HepG2 (cell line): ENCODE measurements around the gene ZNF333. TPM values are rescaled to one million over a fixed set of nuclear protein-coding genes. Genes with fewer than 3 reads are reported as not detected.

ENCODE experiments used
- ATAC-seq: fragments of 200-7000 bp; cut with Tn5 transposase; 3 replicates; pipeline ENCODE4 v1.9.1; 2020; ENCODE audit warnings: mild to moderate bottlenecking, moderate library complexity
- BruUV-seq: library from RNA; stranded (reverse); fragments of 400-500 nt; replicated peaks from 2 replicates; lab custom pipeline; 2021; lab: Mats Ljungman, UMichigan
- CTCF ChIA-PET: fragments of 300-600 bp; formaldehyde crosslinking; extraction: SDS; loops from one replicate; lab custom pipeline; 2021; ENCODE audit warnings: low total read pairs, inconsistent platforms, low intra/inter-chr PET ratio; lab: Yijun Ruan, JAX
- POLR2A ChIA-PET: fragments of 350-600 bp; sonication (Branson Sonifier 250); formaldehyde crosslinking; loops from one replicate; lab custom pipeline; 2020; ENCODE audit warnings: antibody characterized with exemption, inconsistent platforms; lab: Yijun Ruan, JAX
- DNase-seq: peaks from one replicate; pipeline ENCODE4 v3.0.0-alpha.2; 2015; ENCODE audit warnings: low spot score
- FAIRE-seq: peaks from 3 replicates; lab custom pipeline; 2011; peaks lifted over from hg19 to GRCh38; lab: Jason Lieb, UNC
- H2AFZ ChIP-seq: one replicate; pipeline ENCODE4 v1.6.1; 2011; ENCODE audit warnings: low read length, inconsistent platforms
- H3K27ac ChIP-seq: fragments of 300-600 bp; 3 replicates; pipeline ENCODE4 v1.8.0; 2011; ENCODE audit warnings: mixed run types, mild to moderate bottlenecking, mixed read lengths, low read length, inconsistent platforms; ENCODE audit not compliant: insufficient read depth; ENCODE audit errors: extremely low read length
- H3K27me3 ChIP-seq, 2 experiments: fragments of 200-600 bp in 1 of 2; 2 replicates in 1 of 2; 3 replicates in 1 of 2; pipeline versions ENCODE4 v1.6.0 to v1.8.0; 2011; ENCODE audit warnings: low read length in 2 of 2, mild to moderate bottlenecking in 2 of 2, moderate library complexity in 2 of 2, inconsistent platforms in 1 of 2; ENCODE audit not compliant: insufficient read depth in 2 of 2, control insufficient read depth in 1 of 2
- H3K36me3 ChIP-seq, 2 experiments: fragments of 200-600 bp in 1 of 2; replicated peaks in 1 of 2; 2 replicates in 1 of 2; 3 replicates in 1 of 2; pipeline versions ENCODE4 v1.5.1 to v1.8.0; 2011; ENCODE audit warnings: low read length in 2 of 2, inconsistent platforms in 1 of 2; ENCODE audit not compliant: insufficient read depth in 2 of 2, control insufficient read depth in 1 of 2
- H3K4me1 ChIP-seq: 2 replicates; pipeline ENCODE4 v1.5.1; 2012; ENCODE audit warnings: low read length, inconsistent platforms; ENCODE audit not compliant: insufficient read depth
- H3K4me2 ChIP-seq: 2 replicates; pipeline ENCODE4 v1.6.0; 2011; ENCODE audit warnings: low read depth, low read length, inconsistent platforms
- H3K4me3 ChIP-seq, 3 experiments: fragments of 200-600 bp in 1 of 3; sonication (generic), shearing (Covaris generic) in 1 of 3; replicated peaks in 1 of 3; 2 replicates each; pipeline ENCODE4 v1.5.1; 2011 to 2016; ENCODE audit warnings: low read length in 3 of 3, inconsistent platforms in 2 of 3, low read depth in 2 of 3, mild to moderate bottlenecking in 2 of 3, control low read depth in 1 of 3, mixed read lengths in 1 of 3; ENCODE audit not compliant: insufficient read depth in 1 of 3
- H3K79me2 ChIP-seq: one replicate; pipeline ENCODE4 v1.6.1; 2011; ENCODE audit warnings: low read length, inconsistent platforms; ENCODE audit not compliant: insufficient read depth
- H3K9ac ChIP-seq: 2 replicates; pipeline ENCODE4 v1.6.0; 2011; ENCODE audit warnings: mild to moderate bottlenecking, low read depth, low read length, inconsistent platforms; ENCODE audit not compliant: insufficient read depth
- H3K9me3 ChIP-seq: 2 replicates; pipeline ENCODE4 v1.5.1; 2012; ENCODE audit warnings: mild to moderate bottlenecking, low read length
- H4K20me1 ChIP-seq: 2 replicates; pipeline ENCODE4 v1.6.0; 2011; ENCODE audit warnings: inconsistent platforms, mild to moderate bottlenecking, low read length, moderate library complexity; ENCODE audit not compliant: insufficient read depth
- AHR ChIP-seq: IDR thresholded peaks from 2 replicates; pipeline ENCODE4 v1.6.1; 2018; ENCODE audit warnings: missing genetic modification reagents, missing compliant biosample characterization
- MEF2D ChIP-seq: sonication (generic); formaldehyde crosslinking; IDR thresholded peaks from 2 replicates; pipeline ENCODE4 v1.5.1; 2020; ENCODE audit warnings: mild to moderate bottlenecking, missing genetic modification reagents
- MXI1 ChIP-seq: IDR thresholded peaks from 3 replicates; pipeline ENCODE4 v1.6.1; 2012; ENCODE audit warnings: low read depth, low read length, inconsistent platforms, borderline replicate concordance
- SNAPC5 ChIP-seq: sonication (generic); formaldehyde crosslinking; IDR thresholded peaks from 2 replicates; pipeline ENCODE4 v1.8.1; 2023; ENCODE audit warnings: mild to moderate bottlenecking, missing genetic modification reagents, borderline replicate concordance
- ZKSCAN8 ChIP-seq: IDR thresholded peaks from 2 replicates; pipeline ENCODE4 v1.6.1; 2016; ENCODE audit warnings: borderline replicate concordance, missing genetic modification reagents, missing compliant biosample characterization
- ZNF264 ChIP-seq: sonication (generic); formaldehyde crosslinking; IDR thresholded peaks from 2 replicates; pipeline ENCODE4 v1.4.0; 2020; ENCODE audit warnings: missing genetic modification reagents
- ZNF670 ChIP-seq: sonication (generic); formaldehyde crosslinking; IDR thresholded peaks from 2 replicates; pipeline ENCODE4 v1.8.0; 2022; ENCODE audit warnings: mild to moderate bottlenecking, missing genetic modification reagents, borderline replicate concordance
- ZNF775 ChIP-seq: sonication (generic); formaldehyde crosslinking; IDR thresholded peaks from 2 replicates; pipeline ENCODE4 v1.4.0; 2020; ENCODE audit warnings: missing genetic modification reagents, mild to moderate bottlenecking, moderate library complexity, borderline replicate concordance
- WGBS: methylation state at CpG from one replicate; pipeline ENCODE4 v1.1.6; 2017; ENCODE audit warnings: low lambda C conversion rate; 5-methylcytosine and 5-hydroxymethylcytosine counted together
- in situ Hi-C: cut with HindIII; loops from 2 replicates; pipeline ENCODE4 v1.10.0; 2017; ENCODE audit warnings: low pct_unique_long_range_greater_than_20kb; ENCODE audit not compliant: extremely low pct_ligation_motif_present
- intact Hi-C: fragments of 100-400 bp; cut with micrococcal nuclease; formaldehyde crosslinking; loops from one replicate; pipeline ENCODE4 v1.10.0; 2022; ENCODE audit not compliant: unreplicated experiment
- polyA plus RNA-seq, 8 experiments: library from polyadenylated mRNA; depleted of rRNA in 3 of 8; stranded (reverse) in 7 of 8; unstranded in 1 of 8; fragments of >200 nt; fragmentation: Illumina TruSeq in 4 of 8; extraction: Trizol in 4 of 8; gene quantifications; 2 replicates each; pipeline versions ENCODE4 v1.2.1 to v1.2.3, GENCODE V29; 2011 to 2016; ENCODE audit warnings: low read depth in 4 of 8, missing spikeins in 1 of 8, mixed read lengths in 1 of 8; ENCODE audit not compliant: insufficient read depth in 1 of 8
- total RNA-seq, 5 experiments: library from RNA; depleted of rRNA; stranded (reverse); fragments of >200 nt; fragmentation: Illumina TruSeq; extraction: Trizol; gene quantifications; 2 replicates each; pipeline ENCODE4 v1.2.3, GENCODE V29; 2016; ENCODE audit warnings: low read depth in 1 of 5
- TF ChIP-seq, protein P1 (sequence below): sonication (generic); formaldehyde crosslinking; IDR thresholded peaks from 2 replicates; pipeline ENCODE4 v1.4.0; 2020; ENCODE audit warnings: missing genetic modification reagents, low read depth, mild to moderate bottlenecking, borderline replicate concordance

Gene ZNF333
- total and polyA plus RNA-seq, 2 of the 13 experiments (the other 11 are each of a cell fraction or from before 2014, with no cell fraction given) = 3.4 to 6.4 TPM

DNA sequence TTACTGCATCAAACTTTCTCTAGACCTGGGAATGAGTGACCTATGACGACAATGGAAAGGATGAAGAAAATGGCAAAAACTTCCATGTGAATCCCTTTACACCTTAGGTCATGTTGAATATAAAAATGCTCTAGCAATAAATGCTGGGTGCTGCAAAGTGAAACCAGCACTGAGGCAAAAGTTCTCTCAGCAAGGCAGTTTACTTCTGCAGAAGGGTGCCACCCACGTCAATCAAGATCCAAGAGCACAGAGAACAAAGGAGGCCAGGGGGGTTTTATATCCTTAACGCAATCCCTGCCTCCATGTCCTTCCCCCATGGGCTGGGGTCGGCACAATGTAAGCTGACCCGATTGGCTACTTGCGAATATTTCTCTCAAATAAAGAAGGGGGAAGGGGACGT, 38.7 kb downstream of the ZNF333 start:
- FAIRE-seq = no peak
- in situ Hi-C loops = no loop called here
- 23% methylated on average over 7 of the region's 7 CpGs for WGBS
- no peak for DNase-seq
- CTCF ChIA-PET = no interaction called here
- H3K9me3 ChIP-seq = peaks cover 33% of the 10 kb centered on the region
- ATAC-seq = no peak
- 0 out of 2 replicates have a peak, but pooled peaks cover 9% of the 10 kb centered on the region for H3K4me1 ChIP-seq
- TF ChIP-seq ZNF264 (CRISPR knock-in tag) = no peak
- TF ChIP-seq MXI1 = no peak
- TF ChIP-seq AHR (CRISPR knock-in tag) = no peak
- TF ChIP-seq, protein P1, sequence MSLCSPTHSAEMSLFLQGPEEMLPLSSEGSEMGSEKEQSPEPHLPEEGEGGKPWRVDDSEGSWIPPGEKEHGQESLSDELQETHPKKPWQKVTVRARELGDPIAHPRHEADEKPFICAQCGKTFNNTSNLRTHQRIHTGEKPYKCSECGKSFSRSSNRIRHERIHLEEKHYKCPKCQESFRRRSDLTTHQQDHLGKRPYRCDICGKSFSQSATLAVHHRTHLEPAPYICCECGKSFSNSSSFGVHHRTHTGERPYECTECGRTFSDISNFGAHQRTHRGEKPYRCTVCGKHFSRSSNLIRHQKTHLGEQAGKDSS = no peak
- TF ChIP-seq SNAPC5 (CRISPR knock-in tag) = no peak
- no peak for TF ChIP-seq ZKSCAN8 (CRISPR knock-in tag)
- TF ChIP-seq MEF2D (CRISPR knock-in tag) = no peak
- TF ChIP-seq ZNF775 (CRISPR knock-in tag) = no peak
- TF ChIP-seq ZNF670 (CRISPR knock-in tag) = no peak
- H3K79me2 ChIP-seq = no peaks in the 10 kb centered on the region
- POLR2A ChIA-PET = no interaction called here
- H3K27ac ChIP-seq = no peak overlapping the region
- no peak overlapping the region for H3K4me2 ChIP-seq
- H4K20me1 ChIP-seq = no peaks in the 10 kb centered on the region
- H3K9ac ChIP-seq = no peak overlapping the region
- H3K27me3 ChIP-seq = peaks cover 0 to 13% of the 10 kb centered on the region in 2 experiments; a peak in 2 of 5 replicates
- no peak overlapping the region for H3K4me3 ChIP-seq
- no peaks in the 10 kb centered on the region for H3K36me3 ChIP-seq
- no TSS peak for BruUV-seq
- intact Hi-C loops = no loop called here
- no peak overlapping the region for H2AFZ ChIP-seq
